A673 (cell line): Measurements from ENCODE around the gene SMARCD3. TPM values are rescaled to one million over a fixed set of nuclear protein-coding genes. Genes with fewer than 3 reads are reported as not detected.
A peak's percentile ranks its signal among the peaks of the same experiment; 100 is the strongest.

Experiments used
- BruUV-seq: library from RNA; stranded (reverse); fragments of 400-500 nt; replicated peaks from 2 replicates; lab custom pipeline; 2021; lab: Mats Ljungman, UMichigan
- CTCF ChIA-PET: fragments of 300-600 bp; sonication (Branson Sonifier 250); formaldehyde crosslinking; loops from one replicate; lab custom pipeline; 2022; ENCODE audit warnings: antibody characterized with exemption; lab: Charles Lee
- POLR2A ChIA-PET: fragments of 300-600 bp; sonication (Branson Sonifier 250); formaldehyde crosslinking; loops from one replicate; lab custom pipeline; 2022; ENCODE audit warnings: antibody characterized with exemption; ENCODE audit not compliant: low non-redundant PET; lab: Charles Lee
- DNase-seq: peaks from one replicate; pipeline ENCODE4 v3.0.0-alpha.2; 2015; ENCODE audit warnings: low spot score
- H3K27ac ChIP-seq: fragments of 200-600 bp; sonication (generic); 2 replicates; pipeline ENCODE4 v1.5.1; 2016; ENCODE audit warnings: mixed run types, low read depth, mild to moderate bottlenecking, mixed read lengths, antibody characterized with exemption, low read length; ENCODE audit not compliant: poor library complexity, severe bottlenecking
- H3K27me3 ChIP-seq: fragments of 200-600 bp; sonication (generic); replicated peaks from 2 replicates; pipeline ENCODE4 v1.6.1; 2017; ENCODE audit warnings: mixed run types, low read depth, mild to moderate bottlenecking, mixed read lengths, antibody characterized with exemption, low read length; ENCODE audit not compliant: insufficient read depth, poor library complexity
- H3K36me3 ChIP-seq: fragments of 200-600 bp; sonication (generic); 2 replicates; pipeline ENCODE4 v1.6.1; 2016; ENCODE audit warnings: mixed run types, mild to moderate bottlenecking, mixed read lengths, antibody characterized with exemption, low read length; ENCODE audit not compliant: insufficient read depth, poor library complexity, severe bottlenecking
- H3K4me1 ChIP-seq: fragments of 200-600 bp; sonication (generic); 2 replicates; pipeline ENCODE4 v1.6.1; 2017; ENCODE audit warnings: mixed run types, mild to moderate bottlenecking, mixed read lengths, antibody characterized with exemption, low read length; ENCODE audit not compliant: insufficient read depth, poor library complexity, severe bottlenecking
- H3K4me3 ChIP-seq: fragments of 200-600 bp; sonication (generic); 2 replicates; pipeline ENCODE4 v1.5.1; 2016; ENCODE audit warnings: low read depth, mixed run types, mild to moderate bottlenecking, mixed read lengths, low read length; ENCODE audit not compliant: poor library complexity, severe bottlenecking
- H3K9me3 ChIP-seq: fragments of 200-600 bp; sonication (generic); 2 replicates; pipeline ENCODE4 v1.6.1; 2016; ENCODE audit warnings: mixed run types, low read depth, mild to moderate bottlenecking, mixed read lengths, antibody characterized with exemption, low read length; ENCODE audit not compliant: poor library complexity, severe bottlenecking
- CTCF ChIP-seq: fragments of 300-800, 200-600 bp; sonication (generic); conservative IDR thresholded peaks from 2 replicates; pipeline ENCODE4 v1.5.1; 2017; ENCODE audit warnings: low read depth, mild to moderate bottlenecking, antibody characterized with exemption, low read length, moderate library complexity, mixed read lengths
- EZH2 ChIP-seq: fragments of 200-600 bp; sonication (generic); IDR thresholded peaks from 2 replicates; pipeline ENCODE4 v1.6.1; 2017; ENCODE audit warnings: borderline replicate concordance, low read depth, mild to moderate bottlenecking, mixed read lengths, antibody characterized with exemption, low read length; ENCODE audit not compliant: poor library complexity, severe bottlenecking
- intact Hi-C: fragments of 100-400 bp; cut with micrococcal nuclease; formaldehyde crosslinking; loops from one replicate; pipeline ENCODE4 v1.10.0; 2022; ENCODE audit not compliant: unreplicated experiment
- total RNA-seq: library from RNA; stranded (reverse); gene quantifications from 2 replicates; pipeline ENCODE4 v1.2.3, GENCODE V29; 2021

The SMARCD3 gene
- total RNA-seq, 1 experiment from 2014 or later = 44.8 TPM

GRCh38 chr7:151233804-151234203 lies 14.7 kb downstream of the SMARCD3 start:
- peaks cover 37% of the 10 kb centered on the region for H3K36me3 ChIP-seq
- no peak overlapping the region for H3K27ac ChIP-seq
- no peaks in the 10 kb centered on the region for H3K9me3 ChIP-seq
- ChIA-PET POLR2A (no interaction called here), CTCF (no interaction called here)
- TF ChIP-seq CTCF (no peak), EZH2 (no peak)
- H3K27me3 ChIP-seq = no peaks in the 10 kb centered on the region
- peak overlapping the region; percentile 100 for H3K4me3 ChIP-seq
- BruUV-seq = no TSS peak
- intact Hi-C loops = loop anchor here (5.0 kb wide), 1 partner anchor 177 kb away; the partner anchor contains the start of genes CDK5 and SLC4A2
- peaks cover 12% of the 10 kb centered on the region for H3K4me1 ChIP-seq
- DNase-seq = no peak

GRCh38 chr7:151232917-151233701 lies 15.4 kb downstream of the SMARCD3 start:
- H3K36me3 ChIP-seq = peaks cover 30% of the 10 kb centered on the region
- no peaks in the 10 kb centered on the region for H3K9me3 ChIP-seq
- CTCF ChIA-PET = interaction anchor here (1.8 kb wide), 1 partner anchor 11 kb away, joined by 5 read pairs; no protein-coding TSS in a partner anchor
- peak overlapping the region; percentile 100 for H3K4me3 ChIP-seq
- peaks cover 13% of the 10 kb centered on the region for H3K4me1 ChIP-seq
- no TSS peak for BruUV-seq
- POLR2A ChIA-PET = no interaction called here
- H3K27me3 ChIP-seq = no peaks in the 10 kb centered on the region
- H3K27ac ChIP-seq = peak overlapping the region; percentile 80
- TF ChIP-seq CTCF (no peak), EZH2 (no peak)
- DNase-seq = peak; percentile 40
- intact Hi-C loops = loop anchor here (5.0 kb wide), 1 partner anchor 176 kb away; the partner anchor contains the start of genes CDK5 and SLC4A2

GRCh38 chr7:151232091-151232916 lies 16.2 kb downstream of the SMARCD3 start, which contains the start of gene CHPF2:
TSS of gene CHPF2 (plus strand) at chr7:151232483. CDS start at chr7:151234012, 1,529 bp downstream.
- intact Hi-C loops = loop anchor here (5.0 kb wide), 1 partner anchor 175 kb away; the partner anchor contains the start of genes CDK5 and SLC4A2
- ChIA-PET CTCF (interaction anchor here (1.8 kb wide), 1 partner anchor 12 kb away, joined by 5 read pairs; no protein-coding TSS in a partner anchor), POLR2A (no interaction called here)
- H3K9me3 ChIP-seq = no peaks in the 10 kb centered on the region
- no peaks in the 10 kb centered on the region for H3K27me3 ChIP-seq
- peak within 1 kb of the TSS; percentile 100 for H3K4me3 ChIP-seq
- TF ChIP-seq CTCF (no peak), EZH2 (no peak)
- peak within 1 kb of the TSS; percentile 80 for H3K27ac ChIP-seq
- DNase-seq = peak; percentile 91
- peaks cover 18% of the 10 kb centered on the region for H3K4me1 ChIP-seq
- H3K36me3 ChIP-seq = peaks cover 22% of the 10 kb centered on the region
- no TSS peak for BruUV-seq
